ENCODE results near the gene REXO5.
"Not testable (repeated sequence)": the region's sequence is repeated elsewhere in the genome, so short reads cannot be mapped to it uniquely, and the experiment has no call there.

The REXO5 gene

DNA sequence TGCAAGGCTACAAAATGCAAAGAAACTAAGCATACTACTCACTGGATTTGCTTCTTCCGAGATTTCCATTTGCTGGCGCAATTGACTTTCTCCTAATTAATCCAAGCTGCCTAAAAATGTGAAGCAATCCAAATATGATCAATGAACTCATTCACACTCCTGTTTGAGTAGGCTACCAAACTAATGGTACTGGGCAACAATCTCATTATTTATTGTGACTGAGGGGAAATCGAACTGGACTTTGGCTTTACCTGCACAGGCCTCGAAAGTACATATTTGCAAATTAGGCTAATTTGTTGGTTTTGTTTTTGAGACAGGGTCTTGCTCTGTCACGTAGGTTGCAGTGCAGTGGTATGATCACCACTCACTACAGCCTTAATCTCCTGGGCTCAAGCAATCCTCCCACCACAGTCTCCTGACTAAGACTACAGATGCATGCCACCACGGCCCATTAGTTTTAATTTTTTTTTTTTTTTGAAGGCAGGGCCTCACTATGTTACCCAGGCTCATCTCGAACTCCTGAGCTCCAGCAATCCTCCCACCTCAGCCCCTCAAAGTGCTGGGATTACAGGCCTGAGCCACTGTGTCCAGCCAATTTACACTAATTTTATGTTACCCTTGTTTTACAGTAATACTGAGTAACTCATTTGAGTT lies 2.6 kb upstream of the REXO5 start:
- DNase-seq = no peak

DNA sequence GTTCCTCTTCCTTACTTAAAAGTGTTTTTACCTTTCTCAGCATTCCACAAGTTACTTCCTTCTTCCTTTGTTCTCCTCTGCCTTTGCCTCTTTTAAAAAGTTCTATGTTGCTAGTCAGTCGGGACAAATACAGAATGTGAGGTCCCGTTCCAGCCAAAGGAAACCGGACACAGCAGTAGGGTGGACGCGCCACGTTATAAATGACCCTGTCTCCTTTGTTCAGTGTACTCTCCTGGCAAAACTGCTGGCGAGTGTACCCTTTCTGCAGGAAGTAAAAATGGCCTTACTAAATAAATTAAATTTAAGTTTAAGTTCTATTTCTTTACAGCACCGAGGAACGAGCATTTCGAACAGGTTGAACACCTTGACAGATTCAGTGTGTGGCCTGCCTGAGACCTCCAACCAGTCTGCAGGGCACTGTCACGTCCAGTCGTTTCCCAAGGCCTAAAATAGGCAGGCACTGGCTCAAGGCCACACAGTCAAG lies 601 bp upstream of the REXO5 start:
- not testable (repeated sequence) for DNase-seq

DNA sequence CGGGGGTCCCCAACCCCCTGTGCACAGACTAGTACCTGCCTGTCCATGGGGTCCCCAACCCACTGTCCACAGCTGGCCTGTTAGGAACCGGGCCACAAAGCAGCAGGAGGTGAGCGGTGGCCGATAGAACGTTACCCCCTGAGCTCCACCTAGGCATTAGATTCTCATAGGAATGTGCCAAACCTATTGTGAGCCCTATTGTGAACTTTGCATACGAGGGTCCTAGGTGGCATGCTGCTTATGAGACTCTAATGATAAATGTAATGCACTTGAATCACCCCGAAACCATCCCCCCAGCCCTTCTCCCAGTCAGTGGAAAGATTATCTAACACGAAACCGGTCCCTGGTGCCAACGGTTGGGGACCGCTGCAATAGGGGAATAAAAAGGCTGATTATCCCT lies 1.5 kb downstream of the REXO5 start:
- no peak for DNase-seq

DNA sequence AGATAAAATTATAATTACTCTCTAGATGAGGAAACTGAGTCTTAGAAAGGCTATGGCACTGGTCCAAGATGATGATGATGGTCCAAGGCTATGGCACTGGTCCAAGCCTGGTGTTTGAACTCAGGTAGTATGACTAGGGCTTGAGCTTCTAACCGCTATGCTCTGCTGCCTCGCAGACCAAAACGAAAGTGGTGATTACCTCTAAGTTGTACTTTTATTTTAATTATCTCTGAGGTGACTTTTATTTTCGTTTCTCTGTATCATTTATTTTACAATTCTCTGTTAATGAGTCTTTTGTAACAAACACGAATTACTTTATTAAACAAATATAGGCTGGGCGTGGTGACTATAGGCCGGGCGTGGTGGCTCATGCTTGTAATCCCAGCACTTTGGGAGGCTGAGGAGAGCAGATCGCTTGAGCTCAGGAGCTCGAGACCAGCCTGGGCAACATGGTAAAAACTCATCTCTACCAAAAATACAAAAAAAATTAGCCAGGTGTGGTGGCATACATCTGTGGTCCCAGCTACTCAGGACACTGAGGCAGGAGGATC lies 5.6 kb downstream of the REXO5 start:
- DNase-seq = no peak

DNA sequence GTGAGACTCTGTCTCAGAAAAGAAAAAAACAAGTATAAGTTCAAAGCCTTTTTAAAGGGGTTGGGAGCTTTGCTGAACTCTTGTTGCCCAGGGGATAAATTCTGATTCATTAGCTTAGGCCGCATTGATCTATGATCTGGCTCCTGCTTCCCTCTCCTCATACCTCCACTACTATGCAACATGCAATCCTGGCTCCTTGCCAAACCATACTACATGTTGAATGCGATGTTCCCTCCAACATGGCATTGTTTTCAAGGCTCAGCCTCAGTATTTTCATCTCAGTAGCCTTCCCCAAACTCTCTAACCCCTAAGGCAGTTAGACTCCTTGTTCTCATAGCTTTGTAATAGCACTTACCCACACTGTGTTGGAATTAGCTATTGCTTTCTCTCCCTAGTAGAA lies 6.2 kb downstream of the REXO5 start:
- no peak for DNase-seq

DNA sequence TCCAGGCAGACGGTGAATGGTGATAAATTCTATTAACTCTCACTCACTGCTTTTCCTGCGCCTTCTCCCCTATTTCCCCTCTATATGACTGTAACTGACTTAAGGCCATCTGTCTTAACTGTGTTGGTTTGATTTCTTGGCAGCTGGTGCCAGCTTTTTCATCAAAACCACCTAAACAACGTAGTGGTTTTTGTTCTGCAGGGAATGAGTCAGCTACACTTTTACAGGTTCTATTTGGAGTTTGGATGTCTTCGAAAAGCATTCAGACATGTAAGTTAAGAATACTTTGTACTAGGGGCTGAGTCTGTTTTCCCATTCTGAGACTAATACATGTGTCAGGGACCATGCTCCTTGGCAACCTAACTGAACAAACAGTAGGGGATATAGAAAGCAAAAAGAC lies 8.5 kb downstream of the REXO5 start:
- no peak for DNase-seq

DNA sequence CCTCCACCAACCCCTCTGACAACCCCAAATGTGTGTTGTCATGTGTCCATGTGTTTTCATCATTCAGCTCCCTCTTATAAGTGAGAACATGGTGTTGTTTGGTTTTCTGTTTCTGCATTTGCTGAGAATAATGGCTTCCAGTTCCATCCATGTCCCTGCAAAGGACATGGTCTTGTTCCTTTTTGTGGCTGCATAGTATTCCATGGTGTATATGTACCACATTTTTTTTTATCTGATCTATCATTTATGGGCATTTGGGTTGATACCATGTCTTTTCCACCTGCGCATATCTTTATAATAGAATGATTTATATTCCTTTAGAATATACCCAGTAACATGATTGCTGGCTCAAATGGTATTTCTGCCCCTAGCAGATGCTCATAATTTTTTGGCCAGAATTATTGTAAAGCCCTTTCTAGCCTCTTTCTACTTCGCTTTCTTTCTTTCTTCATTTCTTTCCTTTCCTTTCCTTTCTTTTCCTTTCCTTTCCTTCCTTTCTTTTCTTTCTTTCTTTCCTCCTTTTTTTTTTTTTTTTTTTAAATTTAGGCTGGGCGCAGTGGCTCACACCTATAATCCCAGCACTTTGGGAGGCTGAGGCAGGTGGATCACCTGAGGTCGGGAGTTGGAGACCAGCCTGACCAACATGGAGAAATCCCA lies 12.7 kb downstream of the REXO5 start:
- no peak for DNase-seq

DNA sequence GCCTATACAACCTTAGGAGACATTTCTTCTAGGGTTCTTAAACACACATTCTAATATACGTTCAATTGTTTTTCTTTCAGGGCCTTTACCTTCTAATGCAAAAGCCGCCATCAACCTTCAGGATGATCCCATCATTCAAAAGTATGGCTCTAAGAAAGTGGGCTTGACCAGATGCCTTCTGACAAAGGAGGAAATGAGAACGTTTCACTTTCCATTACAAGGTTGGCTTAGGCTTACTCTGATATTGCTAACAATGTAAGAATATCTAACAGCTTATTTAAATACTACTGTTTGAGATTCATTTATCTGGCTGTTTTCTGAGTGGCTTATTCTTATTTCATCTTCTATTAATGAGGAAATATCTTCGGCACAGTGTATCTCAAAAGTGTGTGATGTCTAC lies 15.4 kb downstream of the REXO5 start:
- DNase-seq = no peak

DNA sequence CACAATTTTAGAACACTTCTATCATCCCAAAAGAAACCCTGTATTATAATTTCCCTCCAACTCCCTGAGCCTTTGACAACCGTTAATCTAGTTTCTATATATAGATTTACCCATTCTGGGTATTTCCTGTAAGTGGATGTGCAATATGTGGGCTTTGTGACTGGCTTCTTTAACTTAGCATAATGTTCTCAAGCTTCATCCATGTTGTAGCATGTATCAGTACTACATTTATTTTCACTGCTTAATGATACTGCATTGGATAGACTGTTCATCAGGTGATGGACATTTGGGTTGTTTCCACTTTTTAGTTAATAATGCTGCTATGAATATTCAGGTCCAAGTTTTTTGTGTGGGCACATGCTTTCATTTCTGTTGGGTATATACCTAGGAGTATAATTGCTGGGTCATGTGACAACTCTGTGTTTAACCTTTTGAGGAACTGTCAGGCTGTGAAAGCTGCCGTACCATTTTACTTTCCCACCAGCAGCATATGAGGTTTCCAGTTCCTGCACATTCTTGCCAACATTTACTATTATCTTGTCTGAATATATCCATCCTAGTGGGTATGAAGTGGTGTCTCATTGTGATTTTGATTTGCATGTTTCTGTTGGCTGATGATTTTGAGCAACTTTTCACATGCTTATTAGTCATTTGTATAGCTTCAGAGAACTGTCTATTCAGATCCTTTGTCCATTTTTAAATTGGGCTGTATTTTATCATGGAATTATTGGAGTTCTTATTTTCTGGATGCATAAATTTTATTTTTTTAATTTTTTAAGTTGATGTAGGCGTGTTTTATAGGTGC lies 16.4 kb downstream of the REXO5 start:
- no peak for DNase-seq

DNA sequence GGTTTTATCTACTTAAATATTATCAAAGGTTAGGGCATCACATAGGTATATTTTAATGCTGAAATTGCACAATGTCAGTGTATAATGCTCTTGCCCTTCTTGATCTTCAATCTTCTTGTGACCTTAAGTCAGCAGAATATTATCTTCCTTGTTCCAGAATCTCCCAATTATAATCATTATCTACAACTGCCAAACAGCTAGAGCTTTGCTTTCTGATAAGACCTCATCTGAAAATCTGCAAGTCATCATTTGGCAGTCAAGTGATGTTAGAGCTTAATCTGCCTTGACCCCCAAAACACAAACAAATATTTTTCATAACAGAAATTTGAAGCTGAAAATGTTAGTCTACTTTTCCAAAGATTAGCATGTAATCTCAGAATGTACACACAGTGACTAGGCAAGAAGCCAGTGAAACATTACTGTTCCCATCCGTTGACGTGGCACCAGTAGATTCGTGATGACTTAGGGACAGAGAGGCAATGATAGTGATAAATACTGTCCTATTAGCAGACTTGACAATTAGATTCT lies 19.8 kb downstream of the REXO5 start:
- no peak for DNase-seq

DNA sequence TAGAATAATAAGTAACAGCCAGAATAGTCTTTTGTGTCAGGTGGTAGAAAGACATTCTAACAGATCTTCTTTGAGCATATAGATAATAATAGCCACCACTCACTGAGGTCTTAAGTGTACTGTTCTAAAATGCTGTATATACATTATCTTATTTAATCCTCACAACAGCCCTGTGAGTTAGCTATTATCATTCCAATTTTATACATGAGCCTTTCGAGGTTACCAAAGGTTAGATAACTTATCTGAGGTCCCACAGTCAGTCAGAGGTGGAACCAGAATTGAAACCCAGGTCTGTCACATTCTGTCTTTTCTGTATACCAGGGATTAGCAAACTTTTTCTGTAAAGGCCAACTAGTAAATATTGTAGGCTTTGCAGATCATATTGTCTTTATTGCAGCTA lies 23.2 kb downstream of the REXO5 start:
- no peak for DNase-seq

DNA sequence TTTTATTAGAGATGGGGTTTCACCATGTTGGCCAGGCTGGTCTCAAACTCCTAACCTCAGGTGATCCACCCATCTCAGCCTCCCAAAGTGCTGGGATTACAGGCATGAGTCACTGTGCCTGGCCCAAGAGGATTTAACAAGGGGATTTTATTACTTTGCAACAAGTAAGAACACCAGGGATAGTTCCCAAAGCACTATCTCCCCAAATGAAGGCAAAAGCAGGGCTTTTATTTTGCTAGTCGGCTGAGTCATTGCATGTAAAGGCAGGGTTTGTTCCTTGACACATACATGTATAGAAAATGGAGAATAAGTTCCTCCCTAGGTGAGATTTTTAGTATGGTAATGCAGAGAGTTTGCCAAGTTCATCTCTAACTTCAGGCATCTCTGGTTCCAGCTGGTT lies 24.0 kb downstream of the REXO5 start:
- DNase-seq = no peak

DNA sequence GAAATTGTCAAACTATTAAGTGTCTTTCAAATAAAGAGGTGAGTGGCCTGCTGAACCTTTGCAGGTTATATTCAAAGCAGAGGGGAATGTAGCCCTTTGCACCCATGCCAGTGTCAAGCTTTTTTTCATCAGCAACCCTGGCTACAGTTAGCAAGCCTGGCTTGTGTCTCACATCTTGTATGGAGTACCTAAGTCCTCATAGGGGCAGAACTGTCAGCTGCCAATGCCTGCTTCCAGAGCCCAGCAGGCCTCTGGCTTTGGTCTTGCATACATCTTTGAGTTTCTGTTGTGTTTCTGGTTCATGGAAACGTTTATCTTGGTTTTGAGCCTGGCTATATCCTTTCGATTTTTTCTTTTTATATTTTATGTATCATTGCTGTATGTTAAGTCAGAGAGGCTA lies 26.8 kb downstream of the REXO5 start:
- DNase-seq = no peak

DNA sequence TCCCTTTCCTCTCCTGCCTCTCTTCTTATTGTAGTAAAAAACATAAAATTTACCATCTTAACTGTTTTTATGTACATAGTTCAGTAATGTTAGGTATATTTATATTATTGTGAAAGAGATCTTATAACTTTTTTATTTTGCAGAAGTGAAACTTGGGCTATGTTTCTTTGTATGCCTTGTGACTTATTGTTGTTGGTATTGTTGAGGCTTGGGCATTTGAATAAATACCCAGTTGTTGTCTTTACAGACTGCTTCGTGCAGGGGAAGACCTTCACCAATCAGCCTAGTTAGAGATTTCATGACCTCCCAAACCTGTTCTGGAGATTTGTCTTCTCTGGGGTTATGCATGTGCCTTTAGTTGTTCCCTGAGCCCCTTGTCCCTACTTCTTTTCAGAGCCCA lies 31.9 kb downstream of the REXO5 start:
- no peak for DNase-seq

DNA sequence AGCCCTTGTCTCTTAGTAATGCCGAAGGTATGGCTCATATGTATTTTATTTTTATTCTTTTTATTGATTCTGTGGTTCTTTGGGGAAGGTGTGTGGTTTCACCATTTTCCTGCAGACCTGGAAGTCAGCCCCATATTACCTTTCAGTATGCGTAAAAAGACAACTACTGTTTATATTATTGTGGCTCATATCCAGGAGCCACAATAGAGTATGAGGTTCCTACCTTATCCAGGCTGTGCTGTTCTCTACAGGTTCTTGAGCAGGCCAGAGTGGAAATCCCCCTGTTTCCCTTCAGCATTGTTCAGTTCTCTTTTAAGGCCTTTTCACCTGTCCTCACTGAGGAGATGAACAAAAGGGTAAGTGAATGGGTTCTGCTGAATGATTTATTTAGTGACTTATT lies 33.2 kb downstream of the REXO5 start:
- no peak for DNase-seq

DNA sequence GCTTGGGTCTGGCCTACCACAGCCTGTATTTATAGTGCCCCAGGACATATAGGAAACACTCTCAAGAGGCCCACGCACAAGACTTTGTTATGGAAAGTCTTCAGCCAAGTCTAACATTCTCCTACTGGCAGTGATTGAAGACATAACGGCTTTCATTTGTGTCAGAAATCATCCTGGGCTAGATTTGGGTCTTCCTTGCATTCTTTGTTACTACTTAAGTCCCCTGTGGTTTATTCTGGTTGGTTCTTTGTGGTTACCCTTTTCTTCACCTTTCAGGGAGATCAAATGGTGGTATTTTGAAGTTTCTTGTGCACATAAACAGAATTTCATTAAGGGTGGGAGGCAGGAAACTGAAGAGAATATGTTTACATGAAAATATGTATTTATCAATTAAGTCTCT lies 37.7 kb downstream of the REXO5 start:
- DNase-seq = no peak

DNA sequence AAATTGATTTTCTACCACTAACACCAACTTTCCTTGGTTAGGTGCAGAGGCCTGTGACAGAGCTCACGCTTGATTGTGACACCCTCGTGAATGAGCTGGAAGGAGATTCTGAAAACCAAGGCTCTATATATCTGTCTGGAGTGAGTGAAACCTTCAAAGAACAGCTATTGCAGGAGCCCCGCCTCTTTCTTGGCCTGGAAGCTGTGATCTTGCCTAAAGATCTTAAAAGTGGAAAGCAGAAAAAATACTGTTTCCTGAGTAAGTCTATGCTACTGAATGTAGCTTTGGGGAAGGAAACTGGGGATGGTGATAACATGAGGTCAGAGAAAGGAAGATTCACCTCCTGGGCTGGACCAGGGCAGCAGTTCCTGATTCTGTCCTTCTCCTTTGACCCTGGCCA lies 38.3 kb downstream of the REXO5 start:
- no peak for DNase-seq

DNA sequence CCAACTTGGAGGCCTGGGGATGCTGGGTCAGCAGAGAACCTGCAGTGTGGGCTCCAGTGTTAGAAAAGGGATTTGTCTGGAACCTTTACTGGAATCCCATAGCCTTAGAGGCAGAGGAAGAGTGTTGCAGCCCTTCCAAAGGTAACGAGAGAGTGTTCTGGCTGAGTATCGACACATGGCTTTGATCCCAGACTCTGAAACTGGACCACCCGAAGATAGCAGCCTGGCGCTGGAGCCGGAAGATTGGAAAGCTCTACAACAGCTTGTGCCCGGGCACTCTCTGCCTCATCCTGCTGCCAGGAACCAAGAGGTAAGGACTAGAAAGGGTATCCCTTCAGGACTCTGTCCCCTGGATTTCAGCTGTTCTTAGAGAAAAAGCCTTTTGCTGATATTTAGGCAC lies 39.7 kb downstream of the REXO5 start:
- no peak for DNase-seq

DNA sequence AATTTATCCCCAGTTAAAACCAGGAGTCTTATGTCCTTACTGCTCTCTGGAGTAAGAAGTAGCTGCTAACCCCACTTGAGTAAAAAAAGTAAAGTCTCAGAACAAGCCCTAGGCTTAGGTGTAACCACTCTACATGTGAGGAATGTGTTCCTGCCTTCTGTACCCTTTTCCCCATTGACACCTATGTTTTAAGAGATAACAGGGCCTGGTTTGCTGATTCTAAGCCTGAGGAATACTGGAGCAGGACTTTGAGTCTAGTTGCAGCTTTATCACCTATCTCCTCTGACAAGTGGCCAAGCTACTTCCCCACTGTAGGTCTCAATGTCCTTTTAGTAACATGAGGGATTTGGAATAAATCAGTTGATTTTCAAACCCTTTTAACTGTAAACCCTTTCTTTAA lies 40.2 kb downstream of the REXO5 start:
- DNase-seq = no peak

DNA sequence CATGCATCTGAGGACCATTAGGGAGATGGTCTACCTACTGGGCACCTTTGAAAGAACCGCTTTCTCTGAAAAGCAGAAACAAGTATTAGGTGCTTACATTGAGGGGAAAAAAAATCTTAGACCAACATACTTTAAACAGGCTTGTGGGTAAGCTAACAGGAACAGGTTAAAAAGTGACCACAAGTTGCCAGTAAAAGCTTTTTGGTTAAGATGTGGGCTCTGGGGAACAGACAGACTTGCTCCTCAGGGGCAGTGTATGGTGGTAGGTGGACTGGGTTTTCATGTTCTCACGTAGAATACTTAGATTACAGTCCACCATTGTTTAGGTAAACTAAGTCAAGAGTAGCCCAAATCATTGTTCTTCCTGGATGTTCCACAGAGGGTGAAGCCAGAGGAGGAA lies 41.2 kb downstream of the REXO5 start:
- no peak for DNase-seq

DNA sequence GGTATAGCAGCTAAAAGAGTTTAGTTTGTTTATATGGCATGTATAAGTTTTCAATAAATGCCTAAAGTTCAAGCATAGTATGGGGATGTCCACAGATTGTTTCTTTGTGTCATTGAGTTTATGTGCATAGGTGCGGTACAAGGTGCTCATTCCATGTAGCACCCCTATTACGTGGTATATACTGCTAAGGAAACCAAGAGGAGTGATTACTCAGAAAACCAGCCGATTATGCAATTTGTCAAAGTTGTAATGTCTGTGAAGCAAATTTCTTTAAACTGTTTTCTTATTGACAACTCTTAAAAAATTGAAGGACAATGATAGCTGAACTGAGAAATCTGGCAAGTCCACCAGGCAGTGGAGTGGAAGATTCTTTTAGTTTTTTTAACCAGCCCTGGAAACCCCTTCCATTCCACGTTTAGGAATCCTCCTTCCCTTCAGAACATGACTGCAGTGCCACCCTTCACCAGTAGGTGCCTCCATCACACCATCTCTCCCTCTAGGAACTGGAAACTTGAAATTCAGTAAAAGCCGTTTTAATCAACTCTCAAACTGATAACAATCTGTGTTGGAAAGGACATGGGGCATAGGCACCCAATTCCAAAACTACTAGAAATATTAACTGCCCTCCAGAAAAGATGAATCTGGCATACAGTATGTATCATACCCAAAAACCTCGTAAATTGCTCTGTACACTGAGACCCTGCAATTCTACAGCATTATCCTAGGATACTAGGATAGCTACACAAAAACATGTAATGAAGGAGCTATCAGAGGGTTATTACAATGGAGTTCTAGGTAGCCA lies 43.5 kb downstream of the REXO5 start:
- DNase-seq = peak; percentile 64

DNA sequence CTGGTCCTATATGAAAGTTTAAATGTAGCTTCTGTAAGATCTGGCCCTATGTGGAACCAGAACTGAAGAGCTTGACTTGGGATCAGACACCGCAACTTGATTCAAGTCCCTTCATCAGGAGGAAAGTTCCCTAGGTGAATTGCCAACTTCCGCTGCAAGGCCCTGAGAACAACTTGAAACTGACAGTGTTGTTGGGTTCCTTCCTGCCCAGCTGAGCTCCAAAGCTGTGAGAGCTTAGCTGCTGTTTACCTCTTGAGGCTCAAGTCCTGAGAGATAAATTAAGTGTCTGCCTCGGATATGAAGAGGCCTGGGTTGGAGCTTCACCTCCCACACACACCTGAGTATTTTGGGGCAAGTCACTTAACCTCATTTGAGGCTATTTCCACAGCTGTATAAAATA lies 44.7 kb downstream of the REXO5 start:
- no peak for DNase-seq

DNA sequence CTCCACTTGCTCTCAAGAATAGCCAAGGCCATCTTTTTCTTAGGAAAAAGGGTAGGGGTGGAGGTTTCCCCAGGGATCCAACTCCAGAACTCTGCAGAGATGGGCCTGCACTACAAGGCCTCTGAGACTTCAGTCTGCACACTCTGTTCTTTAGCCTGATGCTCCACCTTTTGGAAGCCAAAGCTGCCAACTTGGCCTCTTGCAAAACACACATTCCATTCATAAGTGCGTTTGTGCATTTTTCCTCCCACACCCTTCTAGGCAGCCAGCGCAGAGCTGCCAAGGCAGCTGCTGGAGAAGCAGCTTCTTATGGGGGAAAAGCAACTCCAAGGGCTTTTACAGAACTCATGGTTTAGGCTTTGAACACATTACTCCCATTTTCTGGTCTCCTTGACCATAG lies 45.3 kb downstream of the REXO5 start:
- no peak for DNase-seq

All from stimulated activated CD4-positive, alpha-beta T cell treated with anti-CD3 and anti-CD28 coated beads, Interleukin-4, amount 100 ng/mL, for 1 hour (primary cell).